Type B pancreatic cell (in vitro differentiated cells): ENCODE results near the gene RPP30. TPM values are rescaled to one million over a fixed set of nuclear protein-coding genes. Genes with fewer than 3 reads are reported as not detected.

Experiments used
- DNase-seq: peaks from one replicate; pipeline ENCODE4 v3.0.0; 2021; ENCODE audit warnings: mixed read lengths; ENCODE audit not compliant: unreplicated experiment; ENCODE audit errors: extremely low spot score
- H3K27ac Mint-ChIP-seq: 2 replicates; pipeline ENCODE4 v1.8.0; 2021; ENCODE audit warnings: mild to moderate bottlenecking, mixed read lengths
- H3K27me3 Mint-ChIP-seq: 2 replicates; pipeline ENCODE4 v1.8.0; 2021; ENCODE audit warnings: mixed read lengths
- H3K36me3 Mint-ChIP-seq: 2 replicates; pipeline ENCODE4 v1.8.0; 2021; ENCODE audit warnings: mixed read lengths
- H3K4me1 Mint-ChIP-seq: one replicate; pipeline ENCODE4 v1.8.0; 2021; ENCODE audit warnings: mixed read lengths; ENCODE audit not compliant: unreplicated experiment
- H3K4me3 Mint-ChIP-seq: 2 replicates; pipeline ENCODE4 v1.8.0; 2021; ENCODE audit warnings: mild to moderate bottlenecking, mixed read lengths
- H3K9me3 Mint-ChIP-seq: 2 replicates; pipeline ENCODE4 v1.8.0; 2021; ENCODE audit warnings: mixed read lengths
- total RNA-seq: library from RNA; stranded (reverse); gene quantifications from 2 replicates; pipeline ENCODE4 v1.2.1, GENCODE V29; 2021; ENCODE audit warnings: low replicate concordance
- TF ChIP-seq, protein P1 (sequence below): fragments of 200-600 bp; sonication (generic); conservative IDR thresholded peaks from 2 replicates; pipeline ENCODE4 v1.5.0; 2021; ENCODE audit warnings: antibody characterized with exemption, mild to moderate bottlenecking

The RPP30 gene
- total RNA-seq, 1 donor from 2014 or later: 58.0 TPM

DNA sequence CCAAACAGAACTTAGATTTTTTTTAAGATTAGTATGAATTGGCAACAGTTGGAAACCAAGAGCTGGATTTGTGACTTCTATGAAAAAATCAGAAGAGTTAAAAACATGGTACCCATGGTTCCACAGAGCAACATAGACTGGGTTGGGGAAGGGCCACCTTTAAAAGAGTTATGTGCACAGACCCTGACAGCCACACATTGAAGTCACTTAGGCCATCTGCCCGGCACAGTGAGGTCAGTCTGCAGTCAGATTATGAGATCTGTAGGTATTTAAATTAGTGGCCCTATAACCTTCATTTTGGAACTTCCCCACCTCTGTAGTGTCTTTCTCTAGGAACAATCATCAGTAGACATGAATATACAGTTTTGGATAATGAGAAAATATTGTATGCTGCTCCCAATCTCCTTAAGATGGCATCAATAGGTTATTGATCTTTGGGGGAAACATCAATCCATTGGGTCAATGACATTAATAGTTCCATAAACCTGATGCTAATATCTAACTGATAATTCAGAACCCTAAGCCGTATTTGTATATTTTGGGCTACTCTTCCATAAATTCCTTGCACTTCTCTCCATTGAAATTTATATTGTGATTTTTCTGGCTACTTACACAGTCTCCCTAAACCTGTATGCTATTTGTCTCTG, 42.1 kb downstream of the RPP30 start:
- Mint-ChIP-seq H3K27ac (no peak overlapping the region), H3K36me3 (no peaks in the 10 kb centered on the region), H3K4me3 (no peak overlapping the region), H3K9me3 (no peaks in the 10 kb centered on the region), H3K4me1 (peaks cover 9% of the 10 kb centered on the region), H3K27me3 (no peaks in the 10 kb centered on the region)
- no peak for DNase-seq
- TF ChIP-seq, protein P1, sequence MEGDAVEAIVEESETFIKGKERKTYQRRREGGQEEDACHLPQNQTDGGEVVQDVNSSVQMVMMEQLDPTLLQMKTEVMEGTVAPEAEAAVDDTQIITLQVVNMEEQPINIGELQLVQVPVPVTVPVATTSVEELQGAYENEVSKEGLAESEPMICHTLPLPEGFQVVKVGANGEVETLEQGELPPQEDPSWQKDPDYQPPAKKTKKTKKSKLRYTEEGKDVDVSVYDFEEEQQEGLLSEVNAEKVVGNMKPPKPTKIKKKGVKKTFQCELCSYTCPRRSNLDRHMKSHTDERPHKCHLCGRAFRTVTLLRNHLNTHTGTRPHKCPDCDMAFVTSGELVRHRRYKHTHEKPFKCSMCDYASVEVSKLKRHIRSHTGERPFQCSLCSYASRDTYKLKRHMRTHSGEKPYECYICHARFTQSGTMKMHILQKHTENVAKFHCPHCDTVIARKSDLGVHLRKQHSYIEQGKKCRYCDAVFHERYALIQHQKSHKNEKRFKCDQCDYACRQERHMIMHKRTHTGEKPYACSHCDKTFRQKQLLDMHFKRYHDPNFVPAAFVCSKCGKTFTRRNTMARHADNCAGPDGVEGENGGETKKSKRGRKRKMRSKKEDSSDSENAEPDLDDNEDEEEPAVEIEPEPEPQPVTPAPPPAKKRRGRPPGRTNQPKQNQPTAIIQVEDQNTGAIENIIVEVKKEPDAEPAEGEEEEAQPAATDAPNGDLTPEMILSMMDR: no peak

DNA sequence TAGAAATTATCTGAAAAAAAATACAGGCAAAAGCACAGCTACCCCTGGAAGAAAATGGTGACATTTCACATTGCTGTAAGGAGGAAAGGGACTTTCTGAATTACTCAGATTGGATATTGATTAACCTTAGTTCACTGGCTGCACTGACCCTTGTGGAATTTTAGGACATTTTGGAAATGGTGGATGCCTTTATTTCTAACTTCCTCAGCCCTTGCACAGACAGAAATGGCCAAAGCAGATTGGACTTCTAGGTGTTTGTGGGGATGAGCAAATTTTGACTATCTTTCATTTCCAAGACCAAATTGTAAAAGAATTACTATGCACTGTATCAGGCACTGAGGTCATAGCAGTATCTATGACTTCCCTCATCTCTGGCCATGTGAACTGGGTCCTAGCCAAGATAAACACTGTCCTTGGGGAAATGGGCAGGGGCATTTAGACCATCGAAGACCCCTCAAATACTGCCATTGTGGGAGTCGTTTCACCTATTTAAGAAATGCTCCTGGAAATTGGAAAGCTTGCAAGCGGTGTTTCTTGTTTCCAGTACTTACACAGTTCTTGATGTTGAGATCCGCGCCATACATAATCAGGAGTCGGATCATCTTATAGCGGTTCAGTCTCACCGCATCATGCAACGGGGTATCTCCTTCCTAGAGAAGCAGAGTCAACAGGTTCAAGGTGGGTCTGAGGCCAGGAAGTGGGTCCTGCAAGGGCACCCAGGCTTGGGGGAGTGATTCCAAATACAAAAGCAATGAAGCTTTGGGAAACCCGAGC, 43.4 kb downstream of the RPP30 start:
- no peak overlapping the region for H3K27ac Mint-ChIP-seq
- DNase-seq: no peak
- TF ChIP-seq, protein P1: no peak
- H3K9me3 Mint-ChIP-seq: no peaks in the 10 kb centered on the region
- no peaks in the 10 kb centered on the region for H3K36me3 Mint-ChIP-seq
- peaks cover 9% of the 10 kb centered on the region for H3K4me1 Mint-ChIP-seq
- H3K4me3 Mint-ChIP-seq: no peak overlapping the region
- peaks cover 3% of the 10 kb centered on the region for H3K27me3 Mint-ChIP-seq

DNA sequence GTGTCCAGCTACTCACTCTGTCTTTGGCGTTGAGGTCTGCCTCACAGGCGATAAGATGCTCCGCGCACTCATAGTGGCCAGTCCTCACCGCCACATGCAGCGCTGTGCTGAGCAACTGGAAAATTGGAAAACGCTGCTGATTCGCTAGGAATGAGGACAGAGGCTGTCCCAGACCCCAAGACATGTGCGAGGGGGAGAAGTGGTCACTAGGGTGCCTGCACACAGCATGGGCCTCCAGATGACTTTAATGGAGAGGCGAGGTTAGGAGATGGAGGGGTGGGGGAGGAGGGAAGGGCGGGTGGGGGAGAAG, 43.9 kb downstream of the RPP30 start:
- Mint-ChIP-seq H3K27ac (no peak overlapping the region), H3K9me3 (no peaks in the 10 kb centered on the region), H3K36me3 (no peaks in the 10 kb centered on the region), H3K4me3 (no peak overlapping the region), H3K4me1 (peaks cover 9% of the 10 kb centered on the region), H3K27me3 (peaks cover 6% of the 10 kb centered on the region)
- no peak for DNase-seq
- TF ChIP-seq, protein P1: no peak

DNA sequence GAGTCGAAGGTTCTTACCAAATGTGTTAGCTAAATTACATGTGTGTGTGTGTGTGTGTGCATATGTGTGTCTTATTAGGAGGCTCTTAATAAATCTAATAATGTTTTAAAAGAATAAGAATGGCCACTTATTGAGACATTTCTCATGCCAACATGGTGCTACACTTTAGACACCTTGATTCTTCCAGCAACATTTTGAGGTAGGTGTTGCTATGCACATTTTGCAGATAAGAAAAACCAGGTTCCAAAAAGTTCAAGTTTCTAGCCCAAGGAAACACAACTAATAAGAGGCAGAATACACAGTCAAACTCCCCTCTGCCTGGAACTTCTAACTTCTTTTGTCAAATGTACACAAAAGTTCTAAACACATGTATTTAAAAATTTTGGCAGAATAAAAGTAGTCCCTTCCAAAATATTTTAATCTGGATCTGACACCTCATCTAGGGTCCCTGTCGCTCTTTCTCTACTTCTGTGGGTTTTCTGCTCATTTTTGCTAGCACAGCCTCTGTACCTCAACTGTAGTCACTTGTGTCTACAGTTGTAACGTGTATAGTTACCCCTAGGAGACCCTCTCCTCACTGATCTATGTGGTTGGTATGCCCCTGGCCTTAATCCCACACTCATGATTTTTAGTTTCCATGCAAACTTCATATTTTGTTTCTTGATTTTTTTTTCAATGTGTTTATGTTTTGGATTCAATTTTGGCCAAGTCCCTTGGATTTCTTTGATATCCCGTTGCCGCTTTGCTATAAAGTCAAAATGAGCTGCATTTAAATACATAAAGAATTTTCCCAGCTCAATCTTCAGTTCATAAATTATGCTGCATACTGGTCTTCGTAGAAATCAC, 44.8 kb downstream of the RPP30 start:
- peaks cover 6% of the 10 kb centered on the region for H3K27me3 Mint-ChIP-seq
- TF ChIP-seq, protein P1: no peak
- H3K9me3 Mint-ChIP-seq: no peaks in the 10 kb centered on the region
- H3K4me1 Mint-ChIP-seq: peaks cover 8% of the 10 kb centered on the region
- no peak overlapping the region for H3K27ac Mint-ChIP-seq
- no peaks in the 10 kb centered on the region for H3K36me3 Mint-ChIP-seq
- H3K4me3 Mint-ChIP-seq: no peak overlapping the region
- DNase-seq: no peak

DNA sequence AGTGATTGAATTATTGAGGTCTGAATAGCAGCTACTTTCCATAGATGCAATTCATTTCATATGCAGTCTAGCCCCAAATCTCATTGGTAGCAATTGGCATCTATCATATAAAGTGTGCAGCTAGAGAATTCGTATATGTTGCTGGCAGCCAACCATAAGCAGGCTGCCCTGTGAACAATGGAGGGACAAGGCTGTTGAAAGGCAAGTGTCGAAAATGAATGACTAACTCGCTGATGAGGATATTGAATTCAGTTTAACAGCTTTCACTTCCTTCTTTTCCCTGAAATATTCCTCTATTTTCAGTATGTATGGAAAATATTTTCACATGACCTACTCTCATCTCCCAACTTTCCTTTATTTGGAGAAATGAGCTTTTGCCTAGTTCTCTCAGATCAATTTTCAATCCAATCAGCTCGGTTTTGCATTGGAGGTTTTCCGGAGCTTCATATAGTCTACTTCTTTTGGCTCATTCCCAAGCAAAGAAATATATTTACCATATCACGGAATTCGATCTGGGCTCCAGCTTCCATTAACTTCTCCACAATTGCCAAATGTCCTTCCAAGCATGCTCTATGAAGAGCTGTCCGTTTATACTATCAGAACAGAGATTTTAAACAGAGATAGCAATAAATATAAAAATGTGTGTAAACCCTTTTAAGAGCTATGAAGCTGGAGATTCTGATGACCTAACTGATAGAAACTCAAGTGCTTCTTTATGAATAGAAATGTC, 45.6 kb downstream of the RPP30 start:
- Mint-ChIP-seq H3K36me3 (no peaks in the 10 kb centered on the region), H3K27me3 (peaks cover 6% of the 10 kb centered on the region), H3K27ac (no peak overlapping the region), H3K4me1 (peaks cover 4% of the 10 kb centered on the region), H3K4me3 (no peak overlapping the region), H3K9me3 (no peaks in the 10 kb centered on the region)
- DNase-seq: no peak
- TF ChIP-seq, protein P1: no peak
